ENCODE measurements around the gene INHBE.
"Not testable (repeated sequence)": the region's sequence is repeated elsewhere in the genome, so short reads cannot be mapped to it uniquely, and the experiment has no call there.

The INHBE gene

GRCh38 chr12:57454566-57455373 is at the start of gene INHBE:
TSS of gene INHBE (plus strand) at chr12:57455307. CDS start at chr12:57455537, 230 bp downstream.
- DNase-seq, result no peak

GRCh38 chr12:57410534-57410933 is 44.6 kb upstream of the INHBE start:
- no peak for DNase-seq

- not testable (repeated sequence) for DNase-seq
Observed at GRCh38 chr12:57414160-57414559, 40.9 kb upstream of the INHBE start.

GRCh38 chr12:57415088-57415487 is 40.0 kb upstream of the INHBE start:
- no peak for DNase-seq

- DNase-seq, result no peak
Observed at GRCh38 chr12:57416039-57416996, 38.8 kb upstream of the INHBE start.

GRCh38 chr12:57418255-57418654 is 36.9 kb upstream of the INHBE start:
- no peak for DNase-seq

- DNase-seq, result no peak
Observed at GRCh38 chr12:57419495-57419894, 35.6 kb upstream of the INHBE start.

- DNase-seq, result no peak
Observed at GRCh38 chr12:57420482-57420881, 34.6 kb upstream of the INHBE start.

GRCh38 chr12:57426948-57427347 is 28.2 kb upstream of the INHBE start:
- not testable (repeated sequence) for DNase-seq

- no peak for DNase-seq
Observed at GRCh38 chr12:57428965-57429364, 26.1 kb upstream of the INHBE start.

- no peak for DNase-seq
Observed at GRCh38 chr12:57429473-57430111, 25.5 kb upstream of the INHBE start.

- DNase-seq, result peak; percentile 83
Observed at GRCh38 chr12:57430112-57430930, 24.8 kb upstream of the INHBE start.

GRCh38 chr12:57430931-57431566 is 24.1 kb upstream of the INHBE start, which contains the start of gene R3HDM2:
TSS of gene R3HDM2 (minus strand) at chr12:57431043. CDS start at chr12:57310428, 120,615 bp downstream.
- peak; percentile 98 for DNase-seq

GRCh38 chr12:57431654-57432188 is 23.4 kb upstream of the INHBE start:
- DNase-seq, result no peak

- DNase-seq, result no peak
Observed at GRCh38 chr12:57433370-57433769, 21.7 kb upstream of the INHBE start.

GRCh38 chr12:57434517-57435223 is 20.4 kb upstream of the INHBE start, which contains the start of gene INHBC:
TSS of gene INHBC (plus strand) at chr12:57434784. CDS start at chr12:57434887, 103 bp downstream.
- DNase-seq, result no peak

- no peak for DNase-seq
Observed at GRCh38 chr12:57435293-57435692, 19.8 kb upstream of the INHBE start.

GRCh38 chr12:57438400-57438799 is 16.7 kb upstream of the INHBE start:
- DNase-seq, result no peak

GRCh38 chr12:57439762-57440266 is 15.3 kb upstream of the INHBE start:
- DNase-seq, result no peak

GRCh38 chr12:57441393-57441792 is 13.7 kb upstream of the INHBE start:
- not testable (repeated sequence) for DNase-seq
